OCI-LY1 (cell line): Measurements from ENCODE around the gene TNFRSF18.

Experiments
- EZH2 ChIP-seq: fragments of 200-600 bp; sonication (generic), shearing (Covaris generic); IDR thresholded peaks from 2 replicates; pipeline ENCODE4 v1.8.0; 2017; ENCODE audit warnings: borderline replicate concordance, mixed run types, mild to moderate bottlenecking, antibody characterized with exemption, low read length, moderate library complexity, mixed read lengths
- TF ChIP-seq, protein P1 (sequence below): fragments of 200-600 bp; sonication (generic), shearing (Covaris generic); IDR thresholded peaks from 2 replicates; pipeline ENCODE4 v1.5.1; 2017; ENCODE audit warnings: mild to moderate bottlenecking, antibody characterized with exemption, low read length, moderate library complexity, mixed read lengths

DNA sequence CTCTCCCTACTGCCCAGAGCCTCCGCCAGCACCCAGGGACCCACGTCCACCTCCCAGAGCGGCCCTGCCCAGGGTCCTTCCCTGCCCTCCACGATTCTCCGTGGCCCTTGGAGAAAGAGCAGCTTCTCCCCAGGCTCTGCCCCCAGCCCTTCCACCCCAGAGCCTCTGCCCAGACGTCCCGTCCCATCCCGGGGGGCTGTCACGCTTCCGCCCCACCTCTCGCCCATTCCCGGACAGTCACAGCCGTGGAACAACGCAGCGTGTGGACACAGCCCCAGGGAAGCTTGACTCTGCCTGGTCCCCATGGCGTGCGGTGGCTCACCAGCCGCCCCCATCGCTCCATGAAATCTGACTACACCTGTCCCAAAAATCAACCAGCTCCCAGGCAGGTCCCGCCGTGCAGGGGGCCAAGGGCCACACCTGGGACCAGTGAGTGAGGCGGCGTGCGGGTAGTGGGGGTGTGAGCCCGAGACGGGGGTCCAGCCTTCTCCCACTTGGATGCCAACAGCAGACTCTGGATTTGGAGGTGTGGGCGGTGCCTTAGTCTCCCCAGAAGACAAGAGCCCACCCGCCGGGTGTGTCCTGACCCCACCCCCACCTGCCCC, 45.2 kb downstream of the TNFRSF18 start:
- TF ChIP-seq, protein P1, sequence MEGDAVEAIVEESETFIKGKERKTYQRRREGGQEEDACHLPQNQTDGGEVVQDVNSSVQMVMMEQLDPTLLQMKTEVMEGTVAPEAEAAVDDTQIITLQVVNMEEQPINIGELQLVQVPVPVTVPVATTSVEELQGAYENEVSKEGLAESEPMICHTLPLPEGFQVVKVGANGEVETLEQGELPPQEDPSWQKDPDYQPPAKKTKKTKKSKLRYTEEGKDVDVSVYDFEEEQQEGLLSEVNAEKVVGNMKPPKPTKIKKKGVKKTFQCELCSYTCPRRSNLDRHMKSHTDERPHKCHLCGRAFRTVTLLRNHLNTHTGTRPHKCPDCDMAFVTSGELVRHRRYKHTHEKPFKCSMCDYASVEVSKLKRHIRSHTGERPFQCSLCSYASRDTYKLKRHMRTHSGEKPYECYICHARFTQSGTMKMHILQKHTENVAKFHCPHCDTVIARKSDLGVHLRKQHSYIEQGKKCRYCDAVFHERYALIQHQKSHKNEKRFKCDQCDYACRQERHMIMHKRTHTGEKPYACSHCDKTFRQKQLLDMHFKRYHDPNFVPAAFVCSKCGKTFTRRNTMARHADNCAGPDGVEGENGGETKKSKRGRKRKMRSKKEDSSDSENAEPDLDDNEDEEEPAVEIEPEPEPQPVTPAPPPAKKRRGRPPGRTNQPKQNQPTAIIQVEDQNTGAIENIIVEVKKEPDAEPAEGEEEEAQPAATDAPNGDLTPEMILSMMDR, result no peak
- no peak for TF ChIP-seq EZH2
